Chondrocyte (in vitro differentiated cells): ENCODE results near the gene OR8K5. TPM values are rescaled to one million over a fixed set of nuclear protein-coding genes. Genes with fewer than 3 reads are reported as not detected.

Source experiments
- DNase-seq: peaks from one replicate; pipeline ENCODE4 v3.0.0; 2021; ENCODE audit warnings: mixed read lengths, low spot score
- H3K27ac Mint-ChIP-seq: one replicate; pipeline ENCODE4 v1.8.0; 2021; ENCODE audit warnings: mild to moderate bottlenecking, moderate library complexity, mixed read lengths; ENCODE audit not compliant: unreplicated experiment
- H3K27me3 Mint-ChIP-seq: 2 replicates; pipeline ENCODE4 v1.8.0; 2021; ENCODE audit warnings: low read depth, mixed read lengths
- H3K36me3 Mint-ChIP-seq: 2 replicates; pipeline ENCODE4 v1.8.0; 2021; ENCODE audit warnings: low read depth, mixed read lengths
- H3K4me1 Mint-ChIP-seq: 2 replicates; pipeline ENCODE4 v1.8.0; 2021; ENCODE audit warnings: low read depth, mild to moderate bottlenecking, mixed read lengths
- H3K4me3 Mint-ChIP-seq: one replicate; pipeline ENCODE4 v1.8.0; 2021; ENCODE audit warnings: mild to moderate bottlenecking, moderate library complexity, mixed read lengths; ENCODE audit not compliant: unreplicated experiment
- H3K9me3 Mint-ChIP-seq: 2 replicates; pipeline ENCODE4 v1.8.0; 2021; ENCODE audit warnings: low read depth, mixed read lengths
- CTCF ChIP-seq: fragments of 200-600 bp; sonication (generic); IDR thresholded peaks from 2 replicates; pipeline ENCODE4 v1.5.0; 2021; ENCODE audit warnings: antibody characterized with exemption, mild to moderate bottlenecking, moderate library complexity
- total RNA-seq: library from RNA; stranded (reverse); gene quantifications from 3 replicates; pipeline ENCODE4 v1.2.1, GENCODE V29; 2021

OR8K5 gene
- total RNA-seq, 1 donor from 2014 or later = not detected

- H3K4me1 Mint-ChIP-seq = no peaks in the 10 kb centered on the region
- no peak overlapping the region for H3K27ac Mint-ChIP-seq
- peaks cover 19% of the 10 kb centered on the region for H3K9me3 Mint-ChIP-seq
- H3K27me3 Mint-ChIP-seq = no peaks in the 10 kb centered on the region
- TF ChIP-seq CTCF = no peak
- H3K4me3 Mint-ChIP-seq = no peak overlapping the region
- H3K36me3 Mint-ChIP-seq = no peaks in the 10 kb centered on the region
- DNase-seq = no peak
Measured at GRCh38 chr11:56183459-56183858, 23.3 kb upstream of the OR8K5 start.

GRCh38 chr11:56176318-56176717 is 16.2 kb upstream of the OR8K5 start, which contains the start of gene OR5J2:
Gene OR5J2 (plus strand): TSS chr11:56176618. CDS start chr11:56176618, 0 bp downstream.
- H3K4me3 Mint-ChIP-seq = no peak within 1 kb of the TSS
- no peaks in the 10 kb centered on the region for H3K36me3 Mint-ChIP-seq
- no peak for DNase-seq
- no peaks in the 10 kb centered on the region for H3K27me3 Mint-ChIP-seq
- no peak within 1 kb of the TSS for H3K27ac Mint-ChIP-seq
- peaks cover 10% of the 10 kb centered on the region for H3K9me3 Mint-ChIP-seq
- no peak for TF ChIP-seq CTCF
- H3K4me1 Mint-ChIP-seq = no peaks in the 10 kb centered on the region

- Mint-ChIP-seq H3K27me3 (peaks cover 2% of the 10 kb centered on the region), H3K36me3 (no peaks in the 10 kb centered on the region), H3K9me3 (no peaks in the 10 kb centered on the region), H3K27ac (no peak overlapping the region), H3K4me1 (no peaks in the 10 kb centered on the region), H3K4me3 (no peak overlapping the region)
- TF ChIP-seq CTCF = no peak
- DNase-seq = no peak
Measured at GRCh38 chr11:56172256-56172830, 12.2 kb upstream of the OR8K5 start.

GRCh38 chr11:56163804-56164203 is 3.7 kb upstream of the OR8K5 start:
- H3K27ac Mint-ChIP-seq = no peak overlapping the region
- no peaks in the 10 kb centered on the region for H3K4me1 Mint-ChIP-seq
- H3K4me3 Mint-ChIP-seq = no peak overlapping the region
- no peak for DNase-seq
- no peaks in the 10 kb centered on the region for H3K36me3 Mint-ChIP-seq
- no peaks in the 10 kb centered on the region for H3K27me3 Mint-ChIP-seq
- peaks cover 3% of the 10 kb centered on the region for H3K9me3 Mint-ChIP-seq
- TF ChIP-seq CTCF = no peak

- no peak for TF ChIP-seq CTCF
- DNase-seq = peak; percentile 48
- Mint-ChIP-seq H3K27ac (no peak overlapping the region), H3K27me3 (no peaks in the 10 kb centered on the region), H3K9me3 (peaks cover 56% of the 10 kb centered on the region), H3K36me3 (no peaks in the 10 kb centered on the region), H3K4me3 (no peak overlapping the region), H3K4me1 (no peaks in the 10 kb centered on the region)
Measured at GRCh38 chr11:56152333-56152732, 7.8 kb downstream of the OR8K5 start.
